ENCODE data around the gene RCOR1. TPM values are rescaled to one million over a fixed set of nuclear protein-coding genes. Genes with fewer than 3 reads are reported as not detected.

Gene RCOR1
- total and polyA plus RNA-seq, 2 donors from 2014 or later = 4.9 to 17.9 TPM

DNA sequence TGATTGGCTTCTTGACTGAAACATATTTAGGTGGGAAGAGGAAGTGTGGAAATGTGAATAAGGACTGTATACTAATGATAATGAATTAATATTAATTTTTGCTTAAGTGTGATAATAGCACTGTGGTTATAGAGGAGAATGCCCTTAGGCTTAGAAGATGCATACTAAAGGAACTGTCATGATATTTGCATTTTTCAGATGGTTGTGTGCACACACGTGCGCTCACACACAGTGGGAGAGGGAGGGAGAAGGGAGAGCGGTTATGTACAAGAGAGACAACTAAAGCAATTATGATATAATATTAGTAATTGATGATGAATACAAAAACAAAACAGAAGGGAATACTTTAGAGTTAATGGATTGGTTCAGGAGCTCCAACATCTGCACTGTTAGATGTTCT, 54.2 kb downstream of the RCOR1 start:
- H3K27me3 ChIP-seq (ENCODE audit: control insufficient read depth, insufficient read depth, low read length) = no peaks in the 10 kb centered on the region
- intact Hi-C loops (cut with DNase I) = no loop called here
- no peak overlapping the region for H3K27ac ChIP-seq (ENCODE audit: low read depth in 2 of 2, low read length in 2 of 2)
- H3K9me3 ChIP-seq (ENCODE audit: control insufficient read depth in 2 of 3, insufficient read depth in 1 of 3, low read length in 3 of 3) = no peaks in the 10 kb centered on the region
- no peaks in the 10 kb centered on the region for H3K36me3 ChIP-seq (ENCODE audit: control insufficient read depth in 2 of 3, insufficient read depth in 3 of 3, low read length in 3 of 3)
- peaks cover 0 to 2% (median 1%) of the 10 kb centered on the region in 3 donors for H3K4me1 ChIP-seq (ENCODE audit: control insufficient read depth in 2 of 3, insufficient read depth in 2 of 3, low read depth in 1 of 3, low read length in 3 of 3)
- no peak overlapping the region for H3K9ac ChIP-seq (ENCODE audit: low read length in 3 of 3)
- FAIRE-seq (no peak), DNase-seq (no peak)
- TF ChIP-seq, protein P1, sequence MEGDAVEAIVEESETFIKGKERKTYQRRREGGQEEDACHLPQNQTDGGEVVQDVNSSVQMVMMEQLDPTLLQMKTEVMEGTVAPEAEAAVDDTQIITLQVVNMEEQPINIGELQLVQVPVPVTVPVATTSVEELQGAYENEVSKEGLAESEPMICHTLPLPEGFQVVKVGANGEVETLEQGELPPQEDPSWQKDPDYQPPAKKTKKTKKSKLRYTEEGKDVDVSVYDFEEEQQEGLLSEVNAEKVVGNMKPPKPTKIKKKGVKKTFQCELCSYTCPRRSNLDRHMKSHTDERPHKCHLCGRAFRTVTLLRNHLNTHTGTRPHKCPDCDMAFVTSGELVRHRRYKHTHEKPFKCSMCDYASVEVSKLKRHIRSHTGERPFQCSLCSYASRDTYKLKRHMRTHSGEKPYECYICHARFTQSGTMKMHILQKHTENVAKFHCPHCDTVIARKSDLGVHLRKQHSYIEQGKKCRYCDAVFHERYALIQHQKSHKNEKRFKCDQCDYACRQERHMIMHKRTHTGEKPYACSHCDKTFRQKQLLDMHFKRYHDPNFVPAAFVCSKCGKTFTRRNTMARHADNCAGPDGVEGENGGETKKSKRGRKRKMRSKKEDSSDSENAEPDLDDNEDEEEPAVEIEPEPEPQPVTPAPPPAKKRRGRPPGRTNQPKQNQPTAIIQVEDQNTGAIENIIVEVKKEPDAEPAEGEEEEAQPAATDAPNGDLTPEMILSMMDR (IDR thresholded peaks at IDR 0.05; ENCODE audit: borderline replicate concordance, extremely low read depth, insufficient read depth) = no peak
- H3K4me3 ChIP-seq (ENCODE audit: low read length in 3 of 3) = no peak overlapping the region

DNA sequence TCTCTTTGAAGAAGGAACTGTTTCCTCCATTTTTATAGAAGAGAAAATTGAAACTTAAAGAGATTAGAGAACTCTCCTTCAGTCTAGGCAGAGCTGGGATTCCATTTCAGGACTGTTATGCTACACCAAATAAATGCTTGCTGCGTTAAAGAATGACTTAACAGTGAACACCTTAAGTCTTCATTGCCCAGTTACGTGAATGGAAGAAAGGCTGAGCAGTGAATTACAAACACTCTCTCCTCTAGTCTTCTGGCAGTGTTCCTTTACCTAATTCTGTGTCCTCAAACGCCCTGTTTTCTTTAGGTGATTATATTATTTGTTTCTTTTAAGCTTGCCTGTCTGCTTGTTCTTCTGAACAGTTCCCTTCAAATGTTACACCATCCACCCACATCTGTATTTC, 59.7 kb downstream of the RCOR1 start:
- no peak for DNase-seq
- Histone ChIP-seq H3K4me3 (ENCODE audit: low read length in 3 of 3) (no peak overlapping the region), H3K36me3 (ENCODE audit: control insufficient read depth in 2 of 3, insufficient read depth in 3 of 3, low read length in 3 of 3) (no peaks in the 10 kb centered on the region), H3K27ac (ENCODE audit: low read depth in 2 of 2, low read length in 2 of 2) (no peak overlapping the region), H3K27me3 (ENCODE audit: control insufficient read depth, insufficient read depth, low read length) (no peaks in the 10 kb centered on the region), H3K9ac (ENCODE audit: low read length in 3 of 3) (no peak overlapping the region), H3K9me3 (ENCODE audit: control insufficient read depth in 2 of 3, insufficient read depth in 1 of 3, low read length in 3 of 3) (peaks cover 0 to 3% (median 0%) of the 10 kb centered on the region in 3 donors), H3K4me1 (ENCODE audit: control insufficient read depth in 2 of 3, insufficient read depth in 2 of 3, low read depth in 1 of 3, low read length in 3 of 3) (peaks cover 0 to 5% (median 0%) of the 10 kb centered on the region in 3 donors)
- TF ChIP-seq, protein P1 (IDR thresholded peaks at IDR 0.05; ENCODE audit: borderline replicate concordance, extremely low read depth, insufficient read depth) = no peak
- intact Hi-C loops (cut with DNase I) = no loop called here
- no peak for FAIRE-seq

DNA sequence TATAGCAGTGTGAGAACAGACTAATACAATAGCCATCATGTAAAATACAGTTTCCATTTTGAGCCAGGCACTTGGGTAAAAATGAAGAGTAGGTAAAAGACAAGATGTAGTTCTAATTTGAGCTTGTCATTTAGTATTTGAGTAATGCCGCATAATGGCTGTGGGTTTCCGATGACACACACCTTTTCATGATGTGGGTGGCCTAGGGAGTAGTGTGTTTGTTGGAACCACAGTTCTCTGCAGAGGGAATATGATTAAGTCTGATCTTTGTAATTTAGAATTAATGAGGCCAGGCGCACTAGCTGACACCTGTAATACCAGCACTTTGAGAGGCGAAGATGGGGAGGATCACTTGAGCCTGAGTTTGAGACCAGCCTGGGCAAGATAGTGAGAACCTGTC, 61.8 kb downstream of the RCOR1 start:
- Histone ChIP-seq H3K27ac (ENCODE audit: low read depth in 2 of 2, low read length in 2 of 2) (no peak overlapping the region), H3K9me3 (ENCODE audit: control insufficient read depth in 2 of 3, insufficient read depth in 1 of 3, low read length in 3 of 3) (peaks cover 0 to 3% (median 0%) of the 10 kb centered on the region in 3 donors), H3K4me3 (ENCODE audit: low read length in 3 of 3) (no peak overlapping the region), H3K9ac (ENCODE audit: low read length in 3 of 3) (no peak overlapping the region), H3K36me3 (ENCODE audit: control insufficient read depth in 2 of 3, insufficient read depth in 3 of 3, low read length in 3 of 3) (no peaks in the 10 kb centered on the region), H3K4me1 (ENCODE audit: control insufficient read depth in 2 of 3, insufficient read depth in 2 of 3, low read depth in 1 of 3, low read length in 3 of 3) (peaks cover 0 to 5% (median 0%) of the 10 kb centered on the region in 3 donors), H3K27me3 (ENCODE audit: control insufficient read depth, insufficient read depth, low read length) (no peaks in the 10 kb centered on the region)
- intact Hi-C loops (cut with DNase I) = no loop called here
- TF ChIP-seq, protein P1 (IDR thresholded peaks at IDR 0.05; ENCODE audit: borderline replicate concordance, extremely low read depth, insufficient read depth) = no peak
- DNase-seq = no peak
- no peak for FAIRE-seq

DNA sequence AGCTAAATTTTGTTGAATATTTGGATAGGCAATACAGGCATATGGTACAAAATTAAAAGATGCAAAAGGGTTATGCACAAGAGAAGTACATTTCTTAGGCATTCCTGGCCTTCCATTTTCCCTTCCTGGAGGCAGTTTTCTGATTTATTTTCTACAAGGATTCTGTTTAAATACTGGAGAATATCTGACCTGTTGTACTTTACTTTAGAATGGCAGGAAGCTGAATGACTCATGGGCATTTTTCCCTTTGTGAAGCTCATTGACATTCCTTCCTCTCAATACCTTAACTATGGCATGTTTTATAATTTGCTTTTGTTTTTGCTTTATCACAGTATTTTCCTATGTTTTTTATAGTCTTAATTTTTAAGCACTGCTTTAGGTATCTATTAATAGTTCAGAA, 62.7 kb downstream of the RCOR1 start:
- Histone ChIP-seq H3K36me3 (ENCODE audit: control insufficient read depth in 2 of 3, insufficient read depth in 3 of 3, low read length in 3 of 3) (no peaks in the 10 kb centered on the region), H3K27me3 (ENCODE audit: control insufficient read depth, insufficient read depth, low read length) (no peaks in the 10 kb centered on the region), H3K9ac (ENCODE audit: low read length in 3 of 3) (no peak overlapping the region), H3K27ac (ENCODE audit: low read depth in 2 of 2, low read length in 2 of 2) (no peak overlapping the region), H3K9me3 (ENCODE audit: control insufficient read depth in 2 of 3, insufficient read depth in 1 of 3, low read length in 3 of 3) (peaks cover 0 to 3% (median 0%) of the 10 kb centered on the region in 3 donors), H3K4me3 (ENCODE audit: low read length in 3 of 3) (no peak overlapping the region), H3K4me1 (ENCODE audit: control insufficient read depth in 2 of 3, insufficient read depth in 2 of 3, low read depth in 1 of 3, low read length in 3 of 3) (peaks cover 0 to 5% (median 0%) of the 10 kb centered on the region in 3 donors)
- no peak for FAIRE-seq
- TF ChIP-seq, protein P1 (IDR thresholded peaks at IDR 0.05; ENCODE audit: borderline replicate concordance, extremely low read depth, insufficient read depth) = no peak
- intact Hi-C loops (cut with DNase I) = no loop called here
- no peak for DNase-seq

Data from kidney (tissue), 14 donors.